ENCODE results near the gene HTR1E.

HTR1E gene

GRCh38 chr6:86941461-86941860 is 4.1 kb downstream of the HTR1E start:
- DNase-seq = no peak
- no peaks in the 10 kb centered on the region for H3K4me1 ChIP-seq (ENCODE audit: control insufficient read depth, insufficient read depth, low read length, poor library complexity, severe bottlenecking)
- no peak overlapping the region for H3K27ac ChIP-seq (ENCODE audit: insufficient read depth, low read length, poor library complexity, severe bottlenecking)
- no peaks in the 10 kb centered on the region for H3K27me3 ChIP-seq (replicated peaks; ENCODE audit: control insufficient read depth, insufficient read depth, low read length, poor library complexity, severe bottlenecking)
- H3K4me3 ChIP-seq (ENCODE audit: insufficient read depth, low read depth, low read length, poor library complexity, severe bottlenecking) = no peak overlapping the region
- H3K9me3 ChIP-seq (ENCODE audit: control insufficient read depth, low read length) = no peaks in the 10 kb centered on the region
- no peaks in the 10 kb centered on the region for H3K36me3 ChIP-seq (ENCODE audit: control insufficient read depth, insufficient read depth, low read length)

DNA sequence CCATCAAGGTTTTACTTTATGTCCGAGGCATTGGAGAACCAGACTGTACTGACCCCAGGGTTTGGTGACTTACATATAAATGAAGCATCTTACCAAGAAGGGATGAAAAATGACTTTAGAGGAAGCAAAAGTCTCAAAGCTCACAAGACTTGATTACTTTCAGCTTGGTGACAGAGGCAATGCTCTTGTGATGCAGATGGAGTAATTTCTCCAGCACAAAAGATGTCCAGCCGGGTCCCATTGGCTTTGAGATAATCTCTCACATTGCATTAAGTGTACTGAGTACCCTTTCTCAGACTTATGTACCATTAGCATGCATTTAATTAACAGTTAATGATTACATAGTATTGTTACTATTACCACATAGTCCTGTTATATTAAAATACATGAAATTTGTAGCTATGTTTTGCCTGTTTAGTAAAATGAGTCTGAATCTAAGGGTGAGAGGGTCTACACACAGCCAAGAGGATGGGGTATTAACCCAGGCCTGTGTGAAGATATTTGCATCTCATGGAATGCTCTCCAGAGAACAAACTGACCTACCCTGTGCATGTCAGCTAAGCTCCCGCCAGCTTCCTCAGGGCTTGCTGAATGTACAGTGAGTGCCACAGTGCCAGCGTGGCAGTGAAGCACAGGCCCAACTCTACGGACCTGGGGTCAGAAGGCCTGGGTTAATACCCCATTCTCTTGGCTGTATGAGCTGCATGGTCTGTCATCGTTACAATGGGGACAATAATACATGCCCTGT is 5.6 kb downstream of the HTR1E start:
- H3K36me3 ChIP-seq (ENCODE audit: control insufficient read depth, insufficient read depth, low read length) = no peaks in the 10 kb centered on the region
- no peak for DNase-seq

DNA sequence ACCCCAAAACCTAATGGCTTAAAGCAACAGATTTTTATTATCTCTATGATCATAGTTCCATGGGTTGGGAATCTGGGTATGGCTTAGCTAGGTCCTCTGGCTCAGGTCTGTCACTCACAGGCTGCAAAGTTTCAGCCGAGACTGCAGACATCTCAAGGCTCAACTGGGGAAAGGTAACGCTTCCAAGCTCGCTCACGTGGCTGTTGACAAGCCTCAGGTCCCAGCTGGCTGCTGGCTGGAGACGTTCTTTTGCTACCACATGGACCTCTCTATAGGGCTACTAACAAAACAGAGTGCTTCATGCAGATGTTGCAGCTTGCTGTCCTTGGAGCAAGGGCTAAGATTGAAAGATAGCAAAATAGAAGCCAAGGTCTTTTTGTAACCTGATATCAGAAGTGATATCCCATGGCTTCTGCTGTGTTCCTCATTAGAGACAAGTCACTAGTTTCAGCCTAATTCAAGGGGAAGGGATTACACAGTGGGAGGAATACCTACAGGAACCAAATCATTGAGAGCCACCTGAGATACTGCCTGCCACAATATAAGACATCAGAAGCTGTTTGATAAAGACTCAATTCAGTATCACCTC is 6.6 kb downstream of the HTR1E start:
- Histone ChIP-seq H3K36me3 (ENCODE audit: control insufficient read depth, insufficient read depth, low read length) (no peaks in the 10 kb centered on the region), H3K27me3 (replicated peaks; ENCODE audit: control insufficient read depth, insufficient read depth, low read length, poor library complexity, severe bottlenecking) (no peaks in the 10 kb centered on the region), H3K27ac (ENCODE audit: insufficient read depth, low read length, poor library complexity, severe bottlenecking) (no peak overlapping the region), H3K9me3 (ENCODE audit: control insufficient read depth, low read length) (no peaks in the 10 kb centered on the region), H3K4me3 (ENCODE audit: insufficient read depth, low read depth, low read length, poor library complexity, severe bottlenecking) (no peak overlapping the region), H3K4me1 (ENCODE audit: control insufficient read depth, insufficient read depth, low read length, poor library complexity, severe bottlenecking) (no peaks in the 10 kb centered on the region)
- DNase-seq = no peak

More for the DNA sequence above, 5.6 kb downstream of the HTR1E start:
- Histone ChIP-seq H3K27ac (ENCODE audit: insufficient read depth, low read length, poor library complexity, severe bottlenecking) (no peak overlapping the region), H3K4me1 (ENCODE audit: control insufficient read depth, insufficient read depth, low read length, poor library complexity, severe bottlenecking) (no peaks in the 10 kb centered on the region), H3K27me3 (replicated peaks; ENCODE audit: control insufficient read depth, insufficient read depth, low read length, poor library complexity, severe bottlenecking) (no peaks in the 10 kb centered on the region), H3K4me3 (ENCODE audit: insufficient read depth, low read depth, low read length, poor library complexity, severe bottlenecking) (no peak overlapping the region), H3K9me3 (ENCODE audit: control insufficient read depth, low read length) (no peaks in the 10 kb centered on the region)

GRCh38 chr6:86949771-86950170 is 12.4 kb downstream of the HTR1E start:
- Histone ChIP-seq H3K9me3 (ENCODE audit: control insufficient read depth, low read length) (no peaks in the 10 kb centered on the region), H3K4me3 (ENCODE audit: insufficient read depth, low read depth, low read length, poor library complexity, severe bottlenecking) (no peak overlapping the region), H3K27ac (ENCODE audit: insufficient read depth, low read length, poor library complexity, severe bottlenecking) (no peak overlapping the region), H3K27me3 (replicated peaks; ENCODE audit: control insufficient read depth, insufficient read depth, low read length, poor library complexity, severe bottlenecking) (no peaks in the 10 kb centered on the region), H3K36me3 (ENCODE audit: control insufficient read depth, insufficient read depth, low read length) (no peaks in the 10 kb centered on the region), H3K4me1 (ENCODE audit: control insufficient read depth, insufficient read depth, low read length, poor library complexity, severe bottlenecking) (no peaks in the 10 kb centered on the region)
- DNase-seq = no peak

DNA sequence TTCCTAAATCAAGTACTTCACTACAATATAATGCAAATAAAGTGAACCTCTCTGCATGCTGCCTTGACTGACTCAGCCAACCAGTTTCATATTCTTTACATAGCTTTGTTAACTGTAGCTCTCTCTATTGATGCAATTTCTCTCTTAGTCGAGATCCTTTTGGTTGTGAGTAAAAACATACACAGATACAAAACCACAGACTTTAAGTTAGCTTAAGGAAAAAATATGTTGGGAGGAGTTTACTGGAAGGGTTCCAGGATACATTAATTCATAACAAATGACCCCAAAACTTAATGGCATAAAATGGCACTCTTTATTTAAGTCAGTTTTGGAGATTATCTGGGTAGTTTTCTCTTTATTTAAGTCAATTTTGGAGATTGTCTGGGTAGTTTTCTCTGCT is 15.7 kb downstream of the HTR1E start:
- Histone ChIP-seq H3K36me3 (ENCODE audit: control insufficient read depth, insufficient read depth, low read length) (no peaks in the 10 kb centered on the region), H3K4me1 (ENCODE audit: control insufficient read depth, insufficient read depth, low read length, poor library complexity, severe bottlenecking) (no peaks in the 10 kb centered on the region), H3K4me3 (ENCODE audit: insufficient read depth, low read depth, low read length, poor library complexity, severe bottlenecking) (no peak overlapping the region), H3K9me3 (ENCODE audit: control insufficient read depth, low read length) (no peaks in the 10 kb centered on the region), H3K27me3 (replicated peaks; ENCODE audit: control insufficient read depth, insufficient read depth, low read length, poor library complexity, severe bottlenecking) (no peaks in the 10 kb centered on the region), H3K27ac (ENCODE audit: insufficient read depth, low read length, poor library complexity, severe bottlenecking) (no peak overlapping the region)
- no peak for DNase-seq

GRCh38 chr6:86959656-86960055 is 22.3 kb downstream of the HTR1E start:
- Histone ChIP-seq H3K27ac (ENCODE audit: insufficient read depth, low read length, poor library complexity, severe bottlenecking) (no peak overlapping the region), H3K4me1 (ENCODE audit: control insufficient read depth, insufficient read depth, low read length, poor library complexity, severe bottlenecking) (no peaks in the 10 kb centered on the region), H3K4me3 (ENCODE audit: insufficient read depth, low read depth, low read length, poor library complexity, severe bottlenecking) (no peak overlapping the region), H3K36me3 (ENCODE audit: control insufficient read depth, insufficient read depth, low read length) (no peaks in the 10 kb centered on the region), H3K27me3 (replicated peaks; ENCODE audit: control insufficient read depth, insufficient read depth, low read length, poor library complexity, severe bottlenecking) (no peaks in the 10 kb centered on the region), H3K9me3 (ENCODE audit: control insufficient read depth, low read length) (no peaks in the 10 kb centered on the region)
- DNase-seq = no peak

DNA sequence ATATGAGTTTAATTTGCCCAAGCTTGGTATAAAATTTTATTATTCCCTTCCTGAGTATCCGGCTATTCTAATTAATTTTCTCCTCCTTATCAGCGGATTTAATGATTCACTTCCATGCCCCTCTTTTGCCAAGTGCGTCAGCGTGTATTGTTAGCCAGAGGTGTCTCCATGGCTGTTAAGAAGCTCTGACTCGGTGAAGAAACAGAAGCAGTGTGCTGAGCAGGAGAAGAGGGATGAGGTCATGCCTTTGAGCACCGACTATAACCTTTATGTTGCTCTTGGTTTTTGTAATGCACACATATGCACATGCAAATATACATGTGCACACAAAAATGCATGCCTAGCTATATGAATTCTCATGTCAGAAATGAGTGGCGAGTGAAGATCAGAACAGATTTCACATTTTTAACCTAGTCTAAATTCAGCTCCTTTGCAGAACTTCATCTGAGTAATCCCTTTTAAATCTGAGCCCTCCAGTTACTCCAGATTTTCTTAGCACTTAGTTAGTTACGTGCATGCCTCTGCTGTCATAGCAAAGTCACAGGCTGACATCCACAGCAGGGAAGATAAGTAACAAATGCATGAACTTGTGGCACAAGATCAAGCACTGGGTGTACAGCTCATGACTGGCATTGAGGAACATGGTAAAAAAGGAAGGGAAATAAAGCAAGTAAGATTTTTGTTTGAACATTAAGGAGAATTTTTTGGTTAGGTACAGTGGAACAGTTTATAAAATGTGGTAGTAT is 24.3 kb downstream of the HTR1E start:
- H3K9me3 ChIP-seq (ENCODE audit: control insufficient read depth, low read length) = no peaks in the 10 kb centered on the region
- no peaks in the 10 kb centered on the region for H3K4me1 ChIP-seq (ENCODE audit: control insufficient read depth, insufficient read depth, low read length, poor library complexity, severe bottlenecking)
- no peak for DNase-seq
- H3K4me3 ChIP-seq (ENCODE audit: insufficient read depth, low read depth, low read length, poor library complexity, severe bottlenecking) = no peak overlapping the region
- no peaks in the 10 kb centered on the region for H3K27me3 ChIP-seq (replicated peaks; ENCODE audit: control insufficient read depth, insufficient read depth, low read length, poor library complexity, severe bottlenecking)
- no peaks in the 10 kb centered on the region for H3K36me3 ChIP-seq (ENCODE audit: control insufficient read depth, insufficient read depth, low read length)
- no peak overlapping the region for H3K27ac ChIP-seq (ENCODE audit: insufficient read depth, low read length, poor library complexity, severe bottlenecking)

DNA sequence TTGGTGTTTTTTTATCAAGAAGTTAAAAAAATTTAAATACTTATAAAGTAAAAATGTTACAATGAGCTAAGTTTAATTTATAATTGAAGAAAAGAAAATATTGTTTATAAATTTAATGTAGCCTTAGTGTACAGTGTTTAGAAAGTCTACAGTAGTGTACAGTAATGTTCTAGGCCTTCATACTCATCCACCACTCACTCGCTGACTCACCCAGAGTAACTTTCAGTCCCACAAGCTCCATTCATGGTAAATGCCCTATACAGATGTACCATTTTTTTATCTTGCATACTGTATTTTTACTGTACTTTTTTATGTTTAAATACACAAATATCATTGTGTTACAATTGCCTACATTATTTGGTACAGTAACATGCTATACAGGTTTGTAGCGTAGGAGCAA is 26.0 kb downstream of the HTR1E start:
- no peaks in the 10 kb centered on the region for H3K36me3 ChIP-seq (ENCODE audit: control insufficient read depth, insufficient read depth, low read length)
- no peak overlapping the region for H3K27ac ChIP-seq (ENCODE audit: insufficient read depth, low read length, poor library complexity, severe bottlenecking)
- no peak for DNase-seq
- H3K4me1 ChIP-seq (ENCODE audit: control insufficient read depth, insufficient read depth, low read length, poor library complexity, severe bottlenecking) = no peaks in the 10 kb centered on the region
- H3K4me3 ChIP-seq (ENCODE audit: insufficient read depth, low read depth, low read length, poor library complexity, severe bottlenecking) = no peak overlapping the region
- no peaks in the 10 kb centered on the region for H3K27me3 ChIP-seq (replicated peaks; ENCODE audit: control insufficient read depth, insufficient read depth, low read length, poor library complexity, severe bottlenecking)
- H3K9me3 ChIP-seq (ENCODE audit: control insufficient read depth, low read length) = no peaks in the 10 kb centered on the region

DNA sequence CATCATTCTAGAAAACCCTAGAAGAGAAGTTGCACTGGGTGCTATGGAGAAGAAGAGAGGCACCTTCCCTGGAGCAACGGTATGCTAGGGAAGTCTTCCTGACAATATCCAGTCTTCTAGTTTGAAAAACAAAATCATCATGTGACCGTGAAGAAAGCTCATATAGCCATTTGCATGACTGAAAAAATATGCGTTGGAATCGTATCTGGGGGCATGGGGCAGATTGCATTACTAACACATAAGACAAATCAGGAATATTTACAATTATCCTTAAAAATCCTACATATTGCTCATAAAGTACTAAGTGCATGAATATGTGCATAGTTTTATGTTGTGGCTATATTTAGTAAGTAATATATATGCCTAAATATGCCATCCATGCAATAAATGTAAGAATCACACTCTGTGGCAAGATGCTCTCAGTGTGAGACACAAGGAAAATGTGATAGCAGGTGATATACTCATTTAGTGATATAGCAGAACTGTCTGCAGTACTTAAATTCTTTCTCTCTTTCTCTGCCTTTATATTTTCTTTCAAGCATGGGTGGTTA is 26.8 kb downstream of the HTR1E start:
- Histone ChIP-seq H3K36me3 (ENCODE audit: control insufficient read depth, insufficient read depth, low read length) (no peaks in the 10 kb centered on the region), H3K27ac (ENCODE audit: insufficient read depth, low read length, poor library complexity, severe bottlenecking) (no peak overlapping the region), H3K4me1 (ENCODE audit: control insufficient read depth, insufficient read depth, low read length, poor library complexity, severe bottlenecking) (no peaks in the 10 kb centered on the region), H3K4me3 (ENCODE audit: insufficient read depth, low read depth, low read length, poor library complexity, severe bottlenecking) (no peak overlapping the region), H3K27me3 (replicated peaks; ENCODE audit: control insufficient read depth, insufficient read depth, low read length, poor library complexity, severe bottlenecking) (no peaks in the 10 kb centered on the region), H3K9me3 (ENCODE audit: control insufficient read depth, low read length) (no peaks in the 10 kb centered on the region)
- DNase-seq = no peak

- Histone ChIP-seq H3K27me3 (replicated peaks; ENCODE audit: control insufficient read depth, insufficient read depth, low read length, poor library complexity, severe bottlenecking) (no peaks in the 10 kb centered on the region), H3K4me1 (ENCODE audit: control insufficient read depth, insufficient read depth, low read length, poor library complexity, severe bottlenecking) (no peaks in the 10 kb centered on the region), H3K4me3 (ENCODE audit: insufficient read depth, low read depth, low read length, poor library complexity, severe bottlenecking) (no peak overlapping the region), H3K9me3 (ENCODE audit: control insufficient read depth, low read length) (no peaks in the 10 kb centered on the region), H3K36me3 (ENCODE audit: control insufficient read depth, insufficient read depth, low read length) (no peaks in the 10 kb centered on the region), H3K27ac (ENCODE audit: insufficient read depth, low read length, poor library complexity, severe bottlenecking) (no peak overlapping the region)
- no peak for DNase-seq
Measured at GRCh38 chr6:86966271-86966670, 28.9 kb downstream of the HTR1E start.
